HL-60 (cell line): Measurements from ENCODE around the gene MLC1.

Source experiments
- DNase-seq, 2 experiments: peaks; one replicate each; pipeline ENCODE4 v3.0.0-alpha.2; 2010 to 2020; ENCODE audit warnings: low read depth in 1 of 2, low spot score in 1 of 2
- H3K27ac ChIP-seq: fragments of 250-450 bp; sonication (Bioruptor Pico); replicated peaks from 2 replicates; pipeline ENCODE4 v1.5.1; 2020; ENCODE audit warnings: mild to moderate bottlenecking, moderate library complexity
- H3K27me3 ChIP-seq: fragments of 250-450 bp; sonication (Bioruptor Pico); 2 replicates; pipeline ENCODE4 v1.5.1; 2021; ENCODE audit warnings: mild to moderate bottlenecking, moderate library complexity; ENCODE audit not compliant: insufficient read depth, poor library complexity, severe bottlenecking
- H3K4me3 ChIP-seq: replicated peaks from 2 replicates; pipeline ENCODE4 v1.5.1; 2011; ENCODE audit warnings: mild to moderate bottlenecking, control low read depth, low read length; ENCODE audit not compliant: insufficient read depth
- GABPA ChIP-seq: IDR thresholded peaks from 2 replicates; pipeline ENCODE4 v1.6.1; 2012; ENCODE audit warnings: low read depth
- POLR2AphosphoS5 ChIP-seq: IDR thresholded peaks from 2 replicates; pipeline ENCODE4 v1.6.1; 2012; ENCODE audit warnings: low read depth
- SPI1 ChIP-seq: IDR thresholded peaks from 2 replicates; pipeline ENCODE4 v1.6.1; 2012; ENCODE audit warnings: low read depth, mild to moderate bottlenecking, borderline replicate concordance
- TF ChIP-seq, protein P1 (sequence below): IDR thresholded peaks from one replicate; pipeline ENCODE4 v1.5.1; 2011; ENCODE audit warnings: low read length, control low read depth, inconsistent platforms; ENCODE audit not compliant: insufficient read depth
- TF ChIP-seq, protein P2 (sequence below): IDR thresholded peaks from 2 replicates; pipeline ENCODE4 v1.6.1; 2012; ENCODE audit warnings: low read depth; ENCODE audit not compliant: insufficient replicate concordance

Gene MLC1

DNA sequence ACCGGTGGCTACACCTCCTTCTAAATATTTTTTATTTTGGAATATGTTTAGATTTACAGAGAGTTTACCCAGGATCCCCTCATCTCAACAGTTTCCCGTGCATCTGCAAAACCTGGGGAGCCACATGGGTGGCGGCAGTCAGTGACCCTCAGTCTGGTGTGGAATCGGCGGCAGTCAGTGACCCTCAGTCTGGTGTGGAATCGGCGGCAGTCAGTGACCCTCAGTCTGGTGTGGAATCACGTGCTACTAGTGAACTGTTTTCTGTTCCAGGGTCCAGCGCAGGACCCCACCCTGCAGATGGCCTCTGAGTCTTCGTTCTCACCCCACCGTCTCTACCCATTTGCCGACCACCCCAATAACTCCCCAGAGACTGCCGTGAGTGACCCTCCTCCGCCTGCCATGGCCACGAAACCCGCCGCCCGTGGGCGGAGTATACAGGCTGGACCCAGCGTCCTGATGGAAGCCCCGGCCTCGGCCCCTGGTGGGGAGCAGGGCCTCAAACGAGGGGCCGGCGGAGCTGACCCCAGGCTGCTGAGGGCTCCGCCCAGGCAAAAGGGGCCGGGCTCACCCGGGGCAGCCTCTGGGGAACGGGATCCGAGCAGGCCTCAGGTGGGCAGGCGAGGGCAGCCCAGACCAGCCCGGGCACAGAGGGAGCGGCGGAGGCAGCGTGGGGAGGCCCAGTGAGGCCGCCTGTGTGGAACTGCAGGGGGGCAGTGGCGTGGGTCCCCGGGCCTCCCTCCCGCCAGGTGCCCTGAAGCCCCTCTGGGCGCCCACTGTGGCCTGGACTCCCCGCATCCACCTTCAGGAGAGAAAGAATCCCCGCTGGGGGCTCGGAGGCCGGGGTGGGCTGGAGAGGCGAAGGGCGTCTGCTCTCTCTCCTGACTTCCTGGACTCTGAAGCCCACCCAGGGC lies 75.2 kb downstream of the MLC1 start:
- Histone ChIP-seq H3K27me3 (peaks cover 44% of the 10 kb centered on the region), H3K27ac (no peak overlapping the region), H3K4me3 (no peak overlapping the region)
- no peak for DNase-seq
- TF ChIP-seq GABPA (no peak), SPI1 (no peak), POLR2AphosphoS5 (no peak)
- TF ChIP-seq, protein P1, sequence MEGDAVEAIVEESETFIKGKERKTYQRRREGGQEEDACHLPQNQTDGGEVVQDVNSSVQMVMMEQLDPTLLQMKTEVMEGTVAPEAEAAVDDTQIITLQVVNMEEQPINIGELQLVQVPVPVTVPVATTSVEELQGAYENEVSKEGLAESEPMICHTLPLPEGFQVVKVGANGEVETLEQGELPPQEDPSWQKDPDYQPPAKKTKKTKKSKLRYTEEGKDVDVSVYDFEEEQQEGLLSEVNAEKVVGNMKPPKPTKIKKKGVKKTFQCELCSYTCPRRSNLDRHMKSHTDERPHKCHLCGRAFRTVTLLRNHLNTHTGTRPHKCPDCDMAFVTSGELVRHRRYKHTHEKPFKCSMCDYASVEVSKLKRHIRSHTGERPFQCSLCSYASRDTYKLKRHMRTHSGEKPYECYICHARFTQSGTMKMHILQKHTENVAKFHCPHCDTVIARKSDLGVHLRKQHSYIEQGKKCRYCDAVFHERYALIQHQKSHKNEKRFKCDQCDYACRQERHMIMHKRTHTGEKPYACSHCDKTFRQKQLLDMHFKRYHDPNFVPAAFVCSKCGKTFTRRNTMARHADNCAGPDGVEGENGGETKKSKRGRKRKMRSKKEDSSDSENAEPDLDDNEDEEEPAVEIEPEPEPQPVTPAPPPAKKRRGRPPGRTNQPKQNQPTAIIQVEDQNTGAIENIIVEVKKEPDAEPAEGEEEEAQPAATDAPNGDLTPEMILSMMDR, result no peak
- TF ChIP-seq, protein P2, sequence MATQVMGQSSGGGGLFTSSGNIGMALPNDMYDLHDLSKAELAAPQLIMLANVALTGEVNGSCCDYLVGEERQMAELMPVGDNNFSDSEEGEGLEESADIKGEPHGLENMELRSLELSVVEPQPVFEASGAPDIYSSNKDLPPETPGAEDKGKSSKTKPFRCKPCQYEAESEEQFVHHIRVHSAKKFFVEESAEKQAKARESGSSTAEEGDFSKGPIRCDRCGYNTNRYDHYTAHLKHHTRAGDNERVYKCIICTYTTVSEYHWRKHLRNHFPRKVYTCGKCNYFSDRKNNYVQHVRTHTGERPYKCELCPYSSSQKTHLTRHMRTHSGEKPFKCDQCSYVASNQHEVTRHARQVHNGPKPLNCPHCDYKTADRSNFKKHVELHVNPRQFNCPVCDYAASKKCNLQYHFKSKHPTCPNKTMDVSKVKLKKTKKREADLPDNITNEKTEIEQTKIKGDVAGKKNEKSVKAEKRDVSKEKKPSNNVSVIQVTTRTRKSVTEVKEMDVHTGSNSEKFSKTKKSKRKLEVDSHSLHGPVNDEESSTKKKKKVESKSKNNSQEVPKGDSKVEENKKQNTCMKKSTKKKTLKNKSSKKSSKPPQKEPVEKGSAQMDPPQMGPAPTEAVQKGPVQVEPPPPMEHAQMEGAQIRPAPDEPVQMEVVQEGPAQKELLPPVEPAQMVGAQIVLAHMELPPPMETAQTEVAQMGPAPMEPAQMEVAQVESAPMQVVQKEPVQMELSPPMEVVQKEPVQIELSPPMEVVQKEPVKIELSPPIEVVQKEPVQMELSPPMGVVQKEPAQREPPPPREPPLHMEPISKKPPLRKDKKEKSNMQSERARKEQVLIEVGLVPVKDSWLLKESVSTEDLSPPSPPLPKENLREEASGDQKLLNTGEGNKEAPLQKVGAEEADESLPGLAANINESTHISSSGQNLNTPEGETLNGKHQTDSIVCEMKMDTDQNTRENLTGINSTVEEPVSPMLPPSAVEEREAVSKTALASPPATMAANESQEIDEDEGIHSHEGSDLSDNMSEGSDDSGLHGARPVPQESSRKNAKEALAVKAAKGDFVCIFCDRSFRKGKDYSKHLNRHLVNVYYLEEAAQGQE, result no peak
